GM12878 (cell line): Measurements from ENCODE around the gene LUM. TPM values are rescaled to one million over a fixed set of nuclear protein-coding genes. Genes with fewer than 3 reads are reported as not detected.

Source experiments
- ATAC-seq: fragments of 200-7000 bp; cut with Tn5 transposase; 3 replicates; pipeline ENCODE4 v1.9.1; 2020; ENCODE audit warnings: mild to moderate bottlenecking, moderate library complexity
- BruUV-seq: library from RNA; stranded (reverse); fragments of 400-500 nt; replicated peaks from 2 replicates; lab custom pipeline; 2021; lab: Mats Ljungman, UMichigan
- CTCF ChIA-PET: fragments of 300-600 bp; sonication (Branson Sonifier 250); formaldehyde crosslinking; extraction: SDS; loops from one replicate; lab custom pipeline; 2021; ENCODE audit warnings: inconsistent platforms; lab: Yijun Ruan, JAX
- POLR2A ChIA-PET: fragments of 350-600 bp; formaldehyde crosslinking; extraction: SDS; loops from one replicate; lab custom pipeline; 2021; ENCODE audit warnings: inconsistent platforms; lab: Charles Lee
- RAD21 ChIA-PET: fragments of 300-600 bp; sonication (Branson Sonifier 250); formaldehyde crosslinking; loops from one replicate; lab custom pipeline; 2023; ENCODE audit warnings: antibody characterized with exemption; ENCODE audit not compliant: unreplicated experiment; lab: Charles Lee
- SMC1A ChIA-PET: fragments of 300-600 bp; sonication (Branson Sonifier 250); formaldehyde crosslinking; loops from one replicate; lab custom pipeline; 2023; ENCODE audit not compliant: unreplicated experiment, uncharacterized antibody; lab: Charles Lee
- DNase-seq: peaks from one replicate; pipeline ENCODE4 v3.0.0-alpha.2; 2011; ENCODE audit warnings: low read depth, low spot score
- FAIRE-seq: peaks from 3 replicates; lab custom pipeline; 2011; peaks lifted over from hg19 to GRCh38; lab: Jason Lieb, UNC
- H2AFZ ChIP-seq: 2 replicates; pipeline ENCODE4 v1.6.0; 2011; ENCODE audit warnings: low read depth, low read length, control low read depth; ENCODE audit not compliant: control insufficient read depth
- H3K27ac ChIP-seq: 2 replicates; pipeline ENCODE4 v1.5.1; 2011; ENCODE audit warnings: control low read depth; ENCODE audit not compliant: control insufficient read depth, insufficient read depth
- H3K27me3 ChIP-seq, 2 experiments: replicated peaks in 1 of 2; 2 replicates each; pipeline versions ENCODE4 v1.6.0 to v1.6.1; 2011; ENCODE audit warnings: low read length in 1 of 2; ENCODE audit not compliant: control insufficient read depth in 2 of 2, insufficient read depth in 2 of 2
- H3K36me3 ChIP-seq, 2 experiments: 2 replicates each; pipeline ENCODE4 v1.5.1; 2011; ENCODE audit warnings: low read length in 1 of 2; ENCODE audit not compliant: control insufficient read depth in 2 of 2, insufficient read depth in 2 of 2
- H3K4me1 ChIP-seq: 2 replicates; pipeline ENCODE4 v1.6.1; 2011; ENCODE audit warnings: mild to moderate bottlenecking, low read length, moderate library complexity, mixed read lengths; ENCODE audit not compliant: control insufficient read depth, insufficient read depth
- H3K4me2 ChIP-seq: 2 replicates; pipeline ENCODE4 v1.6.0; 2011; ENCODE audit warnings: control low read depth; ENCODE audit not compliant: control insufficient read depth, insufficient read depth
- H3K4me3 ChIP-seq: fragments of 200-600 bp; sonication (generic); 2 replicates; pipeline ENCODE4 v1.5.1; 2016
- H3K79me2 ChIP-seq: 2 replicates; pipeline ENCODE4 v1.6.0; 2011; ENCODE audit warnings: low read length; ENCODE audit not compliant: control insufficient read depth, insufficient read depth
- H3K9ac ChIP-seq: 2 replicates; pipeline ENCODE4 v1.8.0; 2011; ENCODE audit warnings: low read length, control low read depth, mixed read lengths; ENCODE audit not compliant: control insufficient read depth, insufficient read depth
- H3K9me3 ChIP-seq: replicated peaks from 3 replicates; pipeline ENCODE4 v1.5.1; 2011; ENCODE audit warnings: mild to moderate bottlenecking, low read length; ENCODE audit not compliant: control insufficient read depth, insufficient read depth
- H4K20me1 ChIP-seq: 2 replicates; pipeline ENCODE4 v1.6.0; 2011; ENCODE audit not compliant: control insufficient read depth, insufficient read depth
- WRNIP1 ChIP-seq: IDR thresholded peaks from 2 replicates; pipeline ENCODE4 v1.6.1; 2011; ENCODE audit warnings: low read depth, low read length, improper control_type of control experiment, borderline replicate concordance
- WGBS: methylation state at CpG from one replicate; pipeline ENCODE4 v1.1.6; 2016; ENCODE audit warnings: low lambda C conversion rate; ENCODE audit not compliant: insufficient replicate concordance, insufficient coverage; ENCODE audit errors: missing lambda C conversion rate; 5-methylcytosine and 5-hydroxymethylcytosine counted together
- in situ Hi-C: fragments of 300-500 bp; cut with MboI; formaldehyde crosslinking; loops from 9 replicates; pipeline ENCODE4 v1.14.3; 2018; ENCODE audit warnings: mixed read lengths
- intact Hi-C: fragments of 100-400 bp; cut with micrococcal nuclease; formaldehyde crosslinking; loops from one replicate; pipeline ENCODE4 v1.14.2; 2022; ENCODE audit not compliant: unreplicated experiment
- polyA plus RNA-seq, 11 experiments: library from polyadenylated mRNA; depleted of rRNA in 4 of 11; unstranded in 6 of 11; stranded (reverse) in 5 of 11; fragments of >200 nt; fragmentation: Nextera tagmentation in 4 of 11; fragmentation: Illumina TruSeq in 1 of 11; extraction: Ambion mirVana in 4 of 11; extraction: Trizol in 1 of 11; gene quantifications; 1 replicate in 1 of 11; 2 replicates in 10 of 11; pipeline versions ENCODE4 v1.2.1 to v1.2.3, GENCODE V29; 2011 to 2016; ENCODE audit warnings: inconsistent platforms in 2 of 11, missing spikeins in 2 of 11, low read depth in 1 of 11
- total RNA-seq, 4 experiments: library from RNA; depleted of rRNA in 3 of 4; stranded (reverse); fragments of >200 nt in 3 of 4; fragmentation: Illumina TruSeq in 1 of 4; extraction: Trizol in 1 of 4; gene quantifications; 2 replicates each; pipeline versions ENCODE4 v1.2.1 to v1.2.3, GENCODE V29; 2013 to 2021
- TF ChIP-seq, protein P1 (sequence below): fragments of 450-650 bp; IDR thresholded peaks from 2 replicates; pipeline ENCODE4 v1.6.1; 2017; ENCODE audit warnings: mild to moderate bottlenecking, moderate library complexity
- TF ChIP-seq, protein P2 (sequence below): fragments of 450-650 bp; conservative IDR thresholded peaks from 2 replicates; pipeline ENCODE4 v1.6.1; 2017; ENCODE audit warnings: mild to moderate bottlenecking, moderate library complexity
- TF ChIP-seq, protein P3 (sequence below): fragments of 450-650 bp; IDR thresholded peaks from 2 replicates; pipeline ENCODE4 v1.6.1; 2018; ENCODE audit warnings: borderline replicate concordance, mild to moderate bottlenecking; ENCODE audit not compliant: partially characterized antibody

The LUM gene
- total and polyA plus RNA-seq, 10 of the 15 experiments (the other 5 are each of a cell fraction or from before 2014, with no cell fraction given) = 0.09 to 0.31 TPM; not detected in 8

DNA sequence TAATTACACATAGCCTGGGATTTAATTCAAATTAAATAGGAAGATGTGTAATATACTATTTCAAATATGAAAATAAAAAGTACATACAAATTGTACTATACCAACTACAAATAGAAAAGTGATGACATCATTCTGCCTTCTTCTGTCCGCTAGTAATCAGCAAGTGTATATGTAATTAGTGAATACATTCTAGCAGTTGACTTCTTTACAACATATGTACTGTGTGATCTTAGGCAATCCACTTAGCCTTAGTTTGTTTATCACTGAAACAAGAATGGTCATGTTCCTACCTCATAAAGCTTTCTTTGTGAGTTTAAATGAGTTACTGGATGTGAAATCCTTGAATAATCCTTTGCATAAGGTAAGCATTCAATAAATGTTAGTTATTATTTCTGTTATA, 7.8 kb upstream of the LUM start:
- TF ChIP-seq, protein P1, sequence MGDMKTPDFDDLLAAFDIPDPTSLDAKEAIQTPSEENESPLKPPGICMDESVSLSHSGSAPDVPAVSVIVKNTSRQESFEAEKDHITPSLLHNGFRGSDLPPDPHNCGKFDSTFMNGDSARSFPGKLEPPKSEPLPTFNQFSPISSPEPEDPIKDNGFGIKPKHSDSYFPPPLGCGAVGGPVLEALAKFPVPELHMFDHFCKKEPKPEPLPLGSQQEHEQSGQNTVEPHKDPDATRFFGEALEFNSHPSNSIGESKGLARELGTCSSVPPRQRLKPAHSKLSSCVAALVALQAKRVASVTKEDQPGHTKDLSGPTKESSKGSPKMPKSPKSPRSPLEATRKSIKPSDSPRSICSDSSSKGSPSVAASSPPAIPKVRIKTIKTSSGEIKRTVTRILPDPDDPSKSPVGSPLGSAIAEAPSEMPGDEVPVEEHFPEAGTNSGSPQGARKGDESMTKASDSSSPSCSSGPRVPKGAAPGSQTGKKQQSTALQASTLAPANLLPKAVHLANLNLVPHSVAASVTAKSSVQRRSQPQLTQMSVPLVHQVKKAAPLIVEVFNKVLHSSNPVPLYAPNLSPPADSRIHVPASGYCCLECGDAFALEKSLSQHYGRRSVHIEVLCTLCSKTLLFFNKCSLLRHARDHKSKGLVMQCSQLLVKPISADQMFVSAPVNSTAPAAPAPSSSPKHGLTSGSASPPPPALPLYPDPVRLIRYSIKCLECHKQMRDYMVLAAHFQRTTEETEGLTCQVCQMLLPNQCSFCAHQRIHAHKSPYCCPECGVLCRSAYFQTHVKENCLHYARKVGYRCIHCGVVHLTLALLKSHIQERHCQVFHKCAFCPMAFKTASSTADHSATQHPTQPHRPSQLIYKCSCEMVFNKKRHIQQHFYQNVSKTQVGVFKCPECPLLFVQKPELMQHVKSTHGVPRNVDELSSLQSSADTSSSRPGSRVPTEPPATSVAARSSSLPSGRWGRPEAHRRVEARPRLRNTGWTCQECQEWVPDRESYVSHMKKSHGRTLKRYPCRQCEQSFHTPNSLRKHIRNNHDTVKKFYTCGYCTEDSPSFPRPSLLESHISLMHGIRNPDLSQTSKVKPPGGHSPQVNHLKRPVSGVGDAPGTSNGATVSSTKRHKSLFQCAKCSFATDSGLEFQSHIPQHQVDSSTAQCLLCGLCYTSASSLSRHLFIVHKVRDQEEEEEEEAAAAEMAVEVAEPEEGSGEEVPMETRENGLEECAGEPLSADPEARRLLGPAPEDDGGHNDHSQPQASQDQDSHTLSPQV = no peak
- TF ChIP-seq, protein P2, sequence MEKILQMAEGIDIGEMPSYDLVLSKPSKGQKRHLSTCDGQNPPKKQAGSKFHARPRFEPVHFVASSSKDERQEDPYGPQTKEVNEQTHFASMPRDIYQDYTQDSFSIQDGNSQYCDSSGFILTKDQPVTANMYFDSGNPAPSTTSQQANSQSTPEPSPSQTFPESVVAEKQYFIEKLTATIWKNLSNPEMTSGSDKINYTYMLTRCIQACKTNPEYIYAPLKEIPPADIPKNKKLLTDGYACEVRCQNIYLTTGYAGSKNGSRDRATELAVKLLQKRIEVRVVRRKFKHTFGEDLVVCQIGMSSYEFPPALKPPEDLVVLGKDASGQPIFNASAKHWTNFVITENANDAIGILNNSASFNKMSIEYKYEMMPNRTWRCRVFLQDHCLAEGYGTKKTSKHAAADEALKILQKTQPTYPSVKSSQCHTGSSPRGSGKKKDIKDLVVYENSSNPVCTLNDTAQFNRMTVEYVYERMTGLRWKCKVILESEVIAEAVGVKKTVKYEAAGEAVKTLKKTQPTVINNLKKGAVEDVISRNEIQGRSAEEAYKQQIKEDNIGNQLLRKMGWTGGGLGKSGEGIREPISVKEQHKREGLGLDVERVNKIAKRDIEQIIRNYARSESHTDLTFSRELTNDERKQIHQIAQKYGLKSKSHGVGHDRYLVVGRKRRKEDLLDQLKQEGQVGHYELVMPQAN = no peak
- no peak for TF ChIP-seq WRNIP1
- TF ChIP-seq, protein P3, sequence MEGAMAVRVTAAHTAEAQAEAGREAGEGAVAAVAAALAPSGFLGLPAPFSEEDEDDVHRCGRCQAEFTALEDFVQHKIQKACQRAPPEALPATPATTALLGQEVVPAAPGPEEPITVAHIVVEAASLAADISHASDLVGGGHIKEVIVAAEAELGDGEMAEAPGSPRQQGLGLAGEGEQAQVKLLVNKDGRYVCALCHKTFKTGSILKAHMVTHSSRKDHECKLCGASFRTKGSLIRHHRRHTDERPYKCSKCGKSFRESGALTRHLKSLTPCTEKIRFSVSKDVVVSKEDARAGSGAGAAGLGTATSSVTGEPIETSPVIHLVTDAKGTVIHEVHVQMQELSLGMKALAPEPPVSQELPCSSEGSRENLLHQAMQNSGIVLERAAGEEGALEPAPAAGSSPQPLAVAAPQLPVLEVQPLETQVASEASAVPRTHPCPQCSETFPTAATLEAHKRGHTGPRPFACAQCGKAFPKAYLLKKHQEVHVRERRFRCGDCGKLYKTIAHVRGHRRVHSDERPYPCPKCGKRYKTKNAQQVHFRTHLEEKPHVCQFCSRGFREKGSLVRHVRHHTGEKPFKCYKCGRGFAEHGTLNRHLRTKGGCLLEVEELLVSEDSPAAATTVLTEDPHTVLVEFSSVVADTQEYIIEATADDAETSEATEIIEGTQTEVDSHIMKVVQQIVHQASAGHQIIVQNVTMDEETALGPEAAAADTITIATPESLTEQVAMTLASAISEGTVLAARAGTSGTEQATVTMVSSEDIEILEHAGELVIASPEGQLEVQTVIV = no peak
- TF ChIP-seq, all 136 proteins: peak for 0
- DNase-seq = no peak
- Histone ChIP-seq H3K27me3 (no peaks in the 10 kb centered on the region), H2AFZ (no peak overlapping the region), H3K4me2 (no peak overlapping the region), H3K4me1 (no peaks in the 10 kb centered on the region), H3K79me2 (no peaks in the 10 kb centered on the region), H3K4me3 (no peak overlapping the region), H3K9me3 (no peaks in the 10 kb centered on the region), H3K27ac (no peak overlapping the region), H4K20me1 (no peaks in the 10 kb centered on the region), H3K9ac (no peak overlapping the region), H3K36me3 (no peaks in the 10 kb centered on the region)
- CTCF ChIA-PET = interaction anchor here (1.0 to 4.8 kb wide), 4 partner anchors 8 to 207 kb away, joined by 3 to 27 read pairs (median 4); partner anchors contain the start of gene LUM
- RAD21 ChIA-PET = interaction anchor here (0.6 kb wide), 1 partner anchor 176 kb away, joined by 3 read pairs; no protein-coding TSS in a partner anchor
- intact Hi-C loops (no loop called here), in situ Hi-C loops (no loop called here)
- WGBS = 61% methylated on average over 1 of the region's 1 CpG
- no peak for ATAC-seq
- SMC1A ChIA-PET = interaction anchor here (1.7 kb wide), 1 partner anchor 9 kb away, joined by 5 read pairs; no protein-coding TSS in a partner anchor
- FAIRE-seq = no peak
- POLR2A ChIA-PET = no interaction called here
- BruUV-seq = no TSS peak
